ENCODE measurements around the gene HIRA.

- TF ChIP-seq CTCF (IDR thresholded peaks at IDR 0.05; ENCODE audit: low read depth, low read length, missing input control) (no peak), REST (IDR thresholded peaks at IDR 0.05) (no peak), RXRA (IDR thresholded peaks at IDR 0.05) (no peak), ATF3 (IDR thresholded peaks at IDR 0.05) (no peak), ZBTB33 (IDR thresholded peaks at IDR 0.05) (no peak), MAX (IDR thresholded peaks at IDR 0.05) (no peak), JUND (IDR thresholded peaks at IDR 0.05) (no peak), TAF1 (conservative IDR thresholded peaks at IDR 0.05) (no peak), RAD21 (IDR thresholded peaks at IDR 0.05) (no peak), GABPA (IDR thresholded peaks at IDR 0.05 in 1 of 2, conservative IDR thresholded peaks at IDR 0.05 in 1 of 2) (no peak), EGR1 (IDR thresholded peaks at IDR 0.05; ENCODE audit: low read depth in 2 of 2) (no peak), FOXA1 (IDR thresholded peaks at IDR 0.05) (no peak), YY1 (IDR thresholded peaks at IDR 0.05) (no peak)
Observed at GRCh38 chr22:19463491-19464469, 32.2 kb upstream of the HIRA start.
